ENCODE results near the gene PIGU.

GRCh38 chr20:34651200-34651599 lies 25.7 kb downstream of the PIGU start:
- TF ChIP-seq EZH2phosphoT487 (IDR thresholded peaks at IDR 0.05) (no peak), CTCF (IDR thresholded peaks at IDR 0.05) (no peak), EZH2 (IDR thresholded peaks at IDR 0.05) (no peak)
